Measurements from ENCODE around the gene APOA5. TPM values are rescaled to one million over a fixed set of nuclear protein-coding genes. Genes with fewer than 3 reads are reported as not detected.

Gene APOA5
- polyA plus RNA-seq, 4 donors, result not detected

DNA sequence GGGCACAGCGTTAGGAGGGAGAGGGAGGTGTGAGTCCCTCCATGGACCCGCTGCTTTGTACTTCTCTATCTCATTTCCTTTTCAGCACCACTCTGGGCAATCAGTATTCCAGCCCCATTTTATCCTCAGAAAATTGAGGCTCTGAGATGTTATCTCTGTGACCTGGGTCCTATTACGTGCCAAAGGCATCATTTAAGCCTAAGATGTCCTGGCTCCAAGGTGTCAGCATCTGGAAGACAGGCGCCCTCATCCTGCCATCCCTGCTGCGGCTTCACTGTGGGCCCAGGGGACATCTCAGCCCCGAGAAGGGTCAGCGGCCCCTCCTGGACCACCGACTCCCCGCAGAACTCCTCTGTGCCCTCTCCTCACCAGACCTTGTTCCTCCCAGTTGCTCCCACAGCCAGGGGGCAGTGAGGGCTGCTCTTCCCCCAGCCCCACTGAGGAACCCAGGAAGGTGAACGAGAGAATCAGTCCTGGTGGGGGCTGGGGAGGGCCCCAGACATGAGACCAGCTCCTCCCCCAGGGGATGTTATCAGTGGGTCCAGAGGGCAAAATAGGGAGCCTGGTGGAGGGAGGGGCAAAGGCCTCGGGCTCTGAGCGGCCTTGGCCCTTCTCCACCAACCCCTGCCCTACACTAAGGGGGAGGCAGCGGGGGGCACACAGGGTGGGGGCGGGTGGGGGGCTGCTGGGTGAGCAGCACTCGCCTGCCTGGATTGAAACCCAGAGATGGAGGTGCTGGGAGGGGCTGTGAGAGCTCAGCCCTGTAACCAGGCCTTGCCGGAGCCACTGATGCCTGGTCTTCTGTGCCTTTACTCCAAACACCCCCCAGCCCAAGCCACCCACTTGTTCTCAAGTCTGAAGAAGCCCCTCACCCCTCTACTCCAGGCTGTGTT, 37.2 kb upstream of the APOA5 start:
- no peak for DNase-seq (ENCODE audit: low read depth in 4 of 4, low spot score in 3 of 4)

DNA sequence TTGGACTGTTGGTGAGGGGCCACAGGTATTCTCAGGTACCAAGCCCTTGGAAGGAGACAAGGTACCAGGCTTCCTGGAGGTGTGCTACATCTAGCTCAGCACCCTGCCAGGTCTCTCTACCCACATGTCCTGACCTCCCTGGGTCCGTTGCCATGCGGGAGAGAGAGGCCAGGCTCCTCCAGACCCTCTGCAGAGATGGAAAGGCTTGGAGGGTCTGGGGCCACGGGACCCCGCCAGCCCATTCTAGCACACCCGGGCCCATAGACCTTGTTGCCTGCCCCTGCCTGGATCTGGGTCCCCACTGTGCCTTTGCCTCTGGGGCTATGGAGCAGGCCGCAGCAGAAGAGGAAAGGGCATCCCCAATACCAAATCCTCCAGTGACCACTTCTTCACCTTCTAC, 35.8 kb upstream of the APOA5 start:
- DNase-seq (ENCODE audit: low read depth in 4 of 4, low spot score in 3 of 4), result no peak

DNA sequence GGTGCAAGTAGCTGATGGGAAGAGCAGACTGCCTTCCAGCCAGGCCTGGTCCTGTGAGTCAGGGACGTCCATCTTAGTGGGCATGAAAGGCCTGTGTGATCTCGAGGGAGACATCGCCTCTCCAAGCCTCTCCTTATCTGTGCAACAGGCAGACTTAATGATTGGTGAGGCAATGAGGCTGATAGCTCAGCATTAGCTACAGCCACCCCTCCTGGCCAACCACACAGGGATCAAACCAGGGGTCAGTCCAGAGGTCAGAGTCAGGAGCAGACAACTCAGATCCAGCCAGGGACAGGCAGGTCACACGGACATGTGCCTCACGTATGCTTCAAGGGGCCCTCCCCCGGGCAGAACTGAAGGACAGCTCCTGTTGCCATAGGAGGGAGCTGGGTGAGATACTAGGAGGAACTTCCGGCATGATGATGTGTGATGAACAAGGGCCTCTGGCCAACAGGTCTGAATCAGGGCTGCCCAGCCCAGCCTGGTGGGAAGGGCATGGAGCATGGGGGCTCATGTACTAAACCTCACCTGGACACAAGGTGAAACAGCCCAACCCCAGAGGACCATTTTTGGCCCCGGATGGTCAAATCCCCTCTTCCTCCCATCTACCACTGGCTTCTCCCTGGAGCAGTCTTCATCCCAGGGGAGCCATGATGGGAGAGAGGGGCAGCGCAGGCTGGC, 35.2 kb upstream of the APOA5 start:
- DNase-seq (ENCODE audit: low read depth in 4 of 4, low spot score in 3 of 4), result no peak

DNA sequence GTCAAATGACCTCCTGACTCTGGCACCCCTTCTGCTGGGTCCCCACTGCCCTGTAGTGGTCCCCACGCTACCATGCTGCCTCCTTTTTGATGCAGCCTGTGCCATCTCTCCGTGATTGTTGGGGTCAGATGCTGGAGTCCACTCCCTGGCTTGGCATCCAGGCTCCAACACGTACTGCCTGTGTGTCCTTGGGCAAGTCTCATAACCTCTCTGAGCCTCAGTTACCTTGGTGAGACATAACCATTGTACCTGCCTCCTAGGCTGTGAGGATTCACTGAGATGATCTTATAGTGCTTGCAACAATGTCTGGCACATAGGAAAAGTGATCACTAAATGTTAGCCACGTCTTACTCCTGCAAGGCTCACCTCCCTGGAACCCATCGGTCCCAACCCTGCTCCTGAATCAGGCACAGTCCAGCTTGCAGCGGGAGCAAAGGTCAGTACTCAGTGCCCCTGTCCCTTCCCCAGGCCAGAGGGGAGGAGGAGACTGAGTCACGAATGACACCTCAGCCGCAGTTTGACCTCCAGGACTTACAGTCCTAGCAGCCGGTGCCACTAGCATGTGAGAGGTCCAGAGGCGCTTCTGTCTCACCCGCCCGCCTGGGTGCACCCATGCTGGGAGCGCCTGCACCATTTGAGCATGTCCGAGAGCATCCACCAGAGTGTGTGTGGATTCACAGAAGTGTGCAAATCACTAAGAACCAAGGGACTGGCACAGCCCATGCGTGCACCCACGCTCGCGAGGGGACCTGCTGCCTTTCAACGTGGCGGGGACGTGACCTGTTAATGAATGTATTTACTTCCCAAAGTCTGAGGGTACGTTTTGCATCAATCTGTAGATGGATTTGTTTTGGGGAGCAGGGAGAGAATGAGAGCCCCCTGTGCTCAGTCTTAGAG, 34.4 kb upstream of the APOA5 start:
- no peak for DNase-seq (ENCODE audit: low read depth in 4 of 4, low spot score in 3 of 4)

DNA sequence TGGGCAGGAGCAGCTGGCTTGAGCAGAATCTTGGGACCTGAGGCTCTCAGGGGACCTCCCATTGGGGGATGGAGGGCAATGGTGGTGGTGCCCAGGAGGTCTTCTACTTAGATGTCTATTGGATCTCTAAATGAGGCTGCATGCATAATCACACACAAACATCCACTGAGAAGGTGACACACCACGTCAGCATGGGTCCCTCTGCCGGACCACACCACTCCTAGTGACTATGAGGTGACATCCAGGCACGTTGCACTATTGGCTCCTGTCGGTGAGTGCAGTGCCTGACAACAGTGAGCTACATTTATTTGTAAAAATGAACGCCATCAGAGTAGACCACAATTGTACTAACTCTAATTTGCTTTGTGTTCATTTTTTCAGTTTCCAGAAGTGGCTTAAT, 33.8 kb upstream of the APOA5 start:
- DNase-seq (ENCODE audit: low read depth in 4 of 4, low spot score in 3 of 4), result no peak

DNA sequence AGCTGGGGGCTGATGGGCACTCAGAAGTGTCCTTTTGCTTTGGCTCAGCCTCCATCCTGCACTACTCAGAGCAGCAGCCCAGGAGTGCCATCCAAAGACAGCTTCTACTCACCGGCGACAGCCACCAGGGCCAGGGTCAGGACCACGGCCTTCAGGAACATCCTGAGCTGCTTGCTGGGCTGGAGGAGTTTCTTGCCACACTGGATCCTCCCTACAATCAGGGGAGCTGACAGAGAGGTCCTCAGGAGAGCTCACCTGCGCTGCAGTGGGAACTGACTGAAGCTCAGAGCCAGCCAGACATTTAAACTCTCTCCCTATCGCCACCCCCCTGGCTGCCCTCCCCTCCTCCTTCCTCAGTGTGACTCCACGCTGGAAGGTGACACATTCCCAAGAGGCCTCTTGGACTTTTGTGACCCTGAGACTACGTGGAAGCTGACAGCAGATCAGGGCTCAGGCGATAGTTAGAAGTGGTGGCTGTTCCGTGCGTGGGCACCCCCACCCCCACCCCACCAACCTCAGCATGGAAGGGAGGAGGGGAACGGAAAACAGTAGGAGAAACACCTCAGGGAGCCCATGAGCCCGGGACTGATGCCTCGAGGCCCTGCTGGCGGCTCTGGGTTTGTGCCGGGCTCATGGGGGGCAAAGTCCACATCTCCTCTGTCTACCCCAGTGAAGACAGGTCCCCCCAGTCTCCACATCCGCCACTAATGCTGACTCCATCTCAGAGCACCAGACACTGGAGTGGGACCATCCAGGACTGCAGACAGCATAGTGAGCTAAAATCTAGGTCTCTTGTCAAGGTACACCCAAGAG, 31.6 kb upstream of the APOA5 start, which contains the start of gene APOA4:
APOA4 (minus strand) TSS at position 274 of the 813 bp plus-strand sequence; CDS start at position 161, 113 bp downstream.
- DNase-seq (ENCODE audit: low read depth in 4 of 4, low spot score in 3 of 4), result no peak

DNA sequence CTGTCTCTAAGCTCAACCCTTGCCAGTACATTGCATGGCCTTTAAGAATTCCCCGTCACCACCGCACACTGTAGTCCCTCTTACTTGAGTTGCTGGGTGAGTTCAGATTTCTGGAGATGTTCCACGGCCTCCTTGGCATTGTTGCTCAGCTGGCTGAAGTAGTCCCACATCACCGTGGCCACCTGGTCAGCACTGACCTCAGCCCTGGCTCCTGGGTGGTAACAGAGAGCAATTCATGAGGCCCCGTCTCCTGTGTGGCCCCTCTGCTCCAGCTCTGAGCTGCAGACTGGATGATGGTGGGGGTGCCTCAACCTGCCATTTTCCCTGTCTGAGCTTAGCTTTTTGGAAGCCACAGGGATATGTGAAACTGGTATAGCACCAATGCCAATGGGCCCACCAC, 30.9 kb upstream of the APOA5 start:
- no peak for DNase-seq (ENCODE audit: low read depth in 4 of 4, low spot score in 3 of 4)

DNA sequence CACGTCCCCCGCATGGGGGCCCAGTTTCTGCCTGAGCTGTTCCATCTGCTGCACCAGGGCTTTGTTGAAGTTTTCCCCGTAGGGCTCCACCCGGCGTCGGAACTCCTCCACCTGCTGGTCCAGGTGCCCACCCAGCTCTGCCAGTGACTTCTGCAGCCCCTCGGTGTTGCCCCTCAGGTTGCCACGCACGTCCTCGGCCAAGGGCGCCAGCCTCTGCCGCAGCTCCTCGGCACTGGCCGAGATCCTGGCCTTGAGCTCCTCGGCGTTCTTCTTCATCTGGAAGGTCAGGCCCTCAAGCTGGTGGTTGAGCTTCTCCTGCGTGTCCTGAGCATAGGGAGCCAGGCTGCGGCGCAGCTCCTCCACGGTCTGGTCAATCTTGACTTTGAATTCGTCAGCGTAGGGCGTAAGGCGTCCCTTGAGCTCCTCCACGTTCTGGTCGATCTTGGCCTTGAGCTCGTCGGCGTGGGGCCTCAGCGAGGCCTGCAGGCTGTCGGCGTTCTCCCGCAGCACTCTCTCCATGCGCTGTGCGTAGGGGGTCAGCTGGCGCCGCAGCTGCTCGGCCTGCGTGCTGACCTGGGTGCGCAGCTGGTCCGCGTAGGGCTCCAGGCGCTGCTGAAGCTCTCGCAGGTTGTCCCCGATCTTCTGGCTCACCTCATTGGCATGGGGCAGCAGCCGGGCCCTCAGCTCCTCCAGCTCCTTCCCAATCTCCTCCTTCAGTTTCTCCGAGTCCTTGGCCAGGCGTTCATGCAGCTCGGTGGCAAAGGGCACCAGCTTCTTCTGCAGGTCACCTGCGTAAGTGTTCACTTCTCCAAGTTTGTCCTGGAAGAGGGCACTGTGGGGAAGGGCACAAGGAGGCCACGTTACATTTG, 29.6 kb upstream of the APOA5 start:
- no peak for DNase-seq (ENCODE audit: low read depth in 4 of 4, low spot score in 3 of 4)

DNA sequence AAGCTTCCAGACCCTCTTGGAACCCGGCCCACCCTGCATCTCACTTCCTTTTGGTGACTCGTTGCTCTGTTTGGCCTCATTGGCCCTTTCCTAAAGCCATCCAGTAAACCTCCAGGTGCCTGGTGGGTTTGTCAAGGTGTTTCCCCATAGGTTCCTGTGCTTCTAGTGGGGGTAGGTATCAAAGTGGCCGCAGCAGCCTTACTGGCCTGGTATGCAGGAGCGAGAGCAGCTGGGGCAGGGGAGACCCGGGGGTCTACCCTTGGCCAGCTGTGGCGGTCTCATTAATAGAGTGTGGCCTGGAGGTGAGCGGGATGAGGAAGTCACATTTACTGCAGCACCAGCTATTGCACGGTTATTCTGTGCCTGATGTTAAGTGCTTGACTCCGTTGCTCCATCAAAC, 27.4 kb upstream of the APOA5 start:
- DNase-seq (ENCODE audit: low read depth in 4 of 4, low spot score in 3 of 4), result no peak

DNA sequence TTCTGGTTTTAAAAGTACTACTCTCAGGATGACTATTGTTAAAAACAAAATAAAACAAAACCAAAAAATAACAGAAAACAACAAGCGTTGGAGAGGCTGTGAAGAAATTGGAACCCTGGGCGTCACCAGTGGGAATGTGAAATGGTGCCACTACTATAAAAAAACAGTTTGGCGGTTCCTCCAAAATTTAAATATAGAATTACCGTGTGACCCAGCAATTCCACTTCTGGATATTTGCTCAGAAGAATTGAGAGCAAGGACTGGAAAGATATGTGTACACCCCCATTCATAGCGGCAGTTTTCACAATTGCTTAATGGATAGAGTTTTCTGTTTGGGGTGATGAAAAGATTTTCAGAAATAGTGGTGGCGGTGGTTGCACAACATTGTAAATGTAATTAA, 22.8 kb upstream of the APOA5 start:
- no peak for DNase-seq (ENCODE audit: low read depth in 4 of 4, low spot score in 3 of 4)

DNA sequence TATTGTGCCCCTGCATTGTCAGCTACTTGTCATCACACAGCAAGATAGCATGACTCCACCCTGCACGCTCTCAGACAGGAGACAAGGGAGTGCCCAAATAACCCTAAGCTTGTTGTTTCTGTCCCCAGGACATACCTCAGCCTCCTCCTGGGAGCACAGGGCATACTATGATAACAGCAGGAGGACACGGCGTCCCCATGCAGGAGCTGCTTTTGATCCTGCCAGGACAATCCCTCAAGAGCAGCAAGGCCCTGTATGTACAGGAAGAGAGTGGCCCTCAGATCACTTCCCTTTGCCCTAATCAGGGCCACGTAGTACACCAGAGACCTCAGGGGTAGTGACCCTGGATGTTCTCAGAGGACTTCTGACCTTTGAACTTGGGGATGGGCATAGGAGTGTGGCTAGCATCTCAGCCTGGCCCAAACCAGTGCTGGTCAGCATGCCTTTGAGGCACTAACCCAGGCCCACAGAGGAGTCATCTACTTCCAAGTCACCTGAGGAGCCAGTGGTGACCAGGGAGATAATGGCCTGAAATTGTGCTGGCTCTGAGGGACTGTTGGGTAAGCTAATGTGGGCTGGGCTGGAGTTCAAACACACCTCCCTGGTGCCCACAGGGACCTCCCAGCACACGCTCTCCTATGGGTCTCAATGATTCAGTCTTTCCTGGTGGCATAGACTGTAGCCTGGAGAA, 22.2 kb upstream of the APOA5 start:
- DNase-seq (ENCODE audit: low read depth in 4 of 4, low spot score in 3 of 4), result no peak

DNA sequence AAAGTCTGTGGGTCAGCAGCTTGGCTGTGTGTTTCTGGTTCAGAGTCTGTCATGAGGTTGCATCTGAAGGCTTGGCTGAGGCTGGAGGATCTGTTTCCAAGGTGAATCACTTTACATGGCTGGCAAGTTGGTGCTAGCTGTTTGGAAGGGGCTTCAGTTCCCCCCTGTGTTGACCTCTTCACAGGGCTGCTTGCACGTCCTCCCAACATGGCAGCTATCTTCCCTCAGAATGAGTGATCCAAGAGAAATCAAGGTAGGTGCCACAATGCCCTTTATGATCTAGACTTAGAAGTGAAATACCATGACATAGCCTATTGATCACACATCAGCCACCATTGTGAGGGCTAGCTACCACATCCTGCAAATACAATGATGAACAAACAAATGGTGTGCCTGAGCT, 21.5 kb upstream of the APOA5 start:
- DNase-seq (ENCODE audit: low read depth in 4 of 4, low spot score in 3 of 4), result no peak

DNA sequence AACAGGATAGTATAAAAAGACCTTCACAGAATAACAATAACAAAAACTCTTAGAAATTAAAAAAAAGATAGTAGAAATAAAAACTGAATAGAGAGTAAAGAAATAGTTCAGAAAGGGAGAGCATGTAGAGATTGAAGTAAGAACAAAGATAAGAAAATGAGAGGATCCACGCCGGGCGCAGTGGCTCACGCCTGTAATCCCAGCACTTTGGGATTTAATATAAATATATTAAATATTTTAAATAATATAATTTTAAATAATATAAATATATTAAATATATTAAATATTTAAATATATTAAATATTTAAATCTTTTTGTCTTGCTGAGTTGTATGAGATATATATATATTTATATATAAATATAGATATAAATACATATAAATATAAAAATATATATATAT, 20.4 kb upstream of the APOA5 start:
- DNase-seq (ENCODE audit: low read depth in 4 of 4, low spot score in 3 of 4), result no peak

DNA sequence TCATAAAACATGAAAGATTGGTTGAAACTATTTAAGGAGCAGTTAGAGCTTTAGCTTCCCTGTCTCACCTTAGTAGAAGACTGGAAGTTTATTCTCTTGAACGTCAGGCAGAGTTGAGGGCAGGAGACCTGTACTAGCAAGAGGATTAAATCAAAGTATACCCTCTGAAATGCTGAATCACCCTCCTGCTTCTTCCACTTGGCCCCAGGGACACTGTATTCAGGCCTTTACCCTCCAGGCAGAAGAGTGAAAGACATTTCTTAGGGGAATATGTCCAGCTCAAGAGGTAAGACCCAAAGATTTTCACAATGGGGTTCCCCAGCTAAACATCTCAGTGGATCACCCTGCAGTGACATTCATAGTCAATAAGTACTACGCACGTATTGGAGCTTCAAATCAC, 19.5 kb upstream of the APOA5 start:
- no peak for DNase-seq (ENCODE audit: low read depth in 4 of 4, low spot score in 3 of 4)

DNA sequence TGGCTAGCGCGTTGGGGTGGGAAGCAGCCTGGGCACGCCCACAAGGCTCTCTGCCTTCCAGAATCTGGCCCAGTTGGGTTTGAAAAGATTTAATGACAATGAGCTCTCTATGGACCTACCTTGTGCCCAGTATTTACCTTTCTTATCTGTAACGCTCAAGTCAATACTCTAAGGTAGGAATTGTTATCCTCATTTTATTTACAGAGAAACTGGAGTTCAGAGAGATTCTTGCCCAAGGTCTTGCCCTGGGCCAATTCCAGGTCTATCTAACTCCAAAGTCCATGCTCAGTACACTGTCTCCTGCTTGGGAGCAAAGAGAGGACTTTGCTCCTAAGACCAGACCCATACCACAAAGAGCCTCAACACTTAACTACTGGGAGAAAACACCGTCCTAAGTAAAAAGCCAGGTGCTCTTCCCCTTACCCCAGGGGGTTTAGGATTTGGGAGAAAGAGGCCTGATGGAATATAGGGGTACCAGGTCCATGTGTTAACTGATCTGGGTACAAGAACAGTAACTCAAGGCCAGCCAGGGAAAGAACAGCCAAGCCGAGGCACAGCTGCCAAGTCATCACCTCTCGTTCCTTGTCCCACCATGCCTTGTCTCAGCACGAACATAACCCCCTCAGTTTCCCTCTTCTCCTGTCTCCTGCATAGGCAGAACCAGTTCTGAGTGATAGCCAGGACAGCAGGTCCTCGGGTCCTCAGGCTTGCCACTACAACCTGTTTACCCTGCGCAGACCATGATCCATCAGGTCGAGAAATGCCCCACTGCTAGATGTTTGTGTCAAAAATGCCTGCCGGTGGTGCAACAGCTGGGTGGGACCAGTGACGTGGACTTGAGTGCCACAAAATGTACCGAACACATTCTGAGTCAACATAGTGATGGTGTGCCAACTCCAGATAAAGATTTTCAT, 16.8 kb upstream of the APOA5 start:
- no peak for DNase-seq (ENCODE audit: low read depth in 4 of 4, low spot score in 3 of 4)

DNA sequence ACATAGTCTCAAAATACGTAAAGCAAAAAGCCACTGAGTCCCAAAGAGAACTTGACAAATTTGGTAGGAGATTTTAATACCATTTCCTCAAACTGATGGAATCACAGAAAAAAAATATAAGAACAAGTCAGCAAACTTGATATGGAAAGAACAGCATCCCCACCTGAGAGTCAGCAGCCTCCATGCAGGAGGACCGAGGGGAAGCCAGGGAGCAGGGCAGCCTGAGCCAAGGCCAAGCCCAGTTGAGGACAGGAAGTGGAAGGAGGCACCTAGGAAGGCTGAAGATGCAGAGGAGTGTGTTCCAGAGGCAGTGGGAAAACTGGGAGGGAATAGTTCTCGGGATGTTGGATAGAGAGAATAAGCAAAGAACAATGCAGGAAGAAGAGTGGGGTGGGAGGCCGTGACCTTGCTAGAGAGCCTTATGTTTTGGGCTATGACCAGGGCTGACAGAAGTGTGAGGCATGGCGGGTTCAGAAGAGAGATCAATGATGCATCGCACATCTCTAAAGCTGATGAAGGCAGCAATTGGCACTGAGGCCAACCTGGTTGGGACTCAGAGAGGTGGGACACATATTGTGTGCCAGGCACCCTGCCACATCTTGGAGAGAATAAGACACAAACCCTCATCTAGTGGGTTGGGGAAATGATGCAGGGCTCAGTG, 16.1 kb upstream of the APOA5 start:
- DNase-seq (ENCODE audit: low read depth in 4 of 4, low spot score in 3 of 4), result no peak

DNA sequence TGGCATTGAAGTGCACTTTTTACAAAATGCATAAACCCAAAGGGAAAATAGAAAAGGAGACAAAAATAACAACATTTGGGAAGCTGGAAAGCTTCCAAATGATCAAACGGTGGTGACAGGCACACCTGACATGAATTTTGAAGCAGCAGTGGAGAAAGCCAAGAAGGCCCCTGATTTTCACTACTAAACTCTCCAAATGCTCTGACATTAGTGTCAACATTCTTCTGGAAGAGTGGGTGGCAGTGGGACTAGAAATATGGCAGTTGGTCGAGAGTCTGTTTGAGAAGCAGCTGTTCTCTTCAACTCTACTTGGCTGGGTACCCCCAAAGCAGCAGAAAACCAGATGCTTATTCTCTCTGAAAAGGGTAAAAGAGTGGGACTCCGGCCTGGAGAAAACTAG, 12.3 kb upstream of the APOA5 start:
- no peak for DNase-seq (ENCODE audit: low read depth in 4 of 4, low spot score in 3 of 4)

Measured in left renal pelvis (tissue), 4 donors.